Neural progenitor cell (in vitro differentiated cells): ENCODE results near the gene MINDY4. TPM values are rescaled to one million over a fixed set of nuclear protein-coding genes. Genes with fewer than 3 reads are reported as not detected.

ENCODE experiments used
- DNase-seq: peaks from one replicate; pipeline ENCODE4 v3.0.0-alpha.2; 2016; ENCODE audit warnings: low spot score
- H2AFZ ChIP-seq: fragments of 200-600 bp; sonication (generic); replicated peaks from 2 replicates; pipeline ENCODE4 v1.6.1; 2016; ENCODE audit warnings: antibody characterized with exemption
- H3F3A ChIP-seq: fragments of 200-600 bp; sonication (generic); 2 replicates; pipeline ENCODE4 v1.6.1; 2016; ENCODE audit warnings: antibody characterized with exemption, low read depth
- H3K27ac ChIP-seq: fragments of 200-600 bp; sonication (generic); 2 replicates; pipeline ENCODE4 v1.5.1; 2016; ENCODE audit warnings: mild to moderate bottlenecking
- H3K27me3 ChIP-seq: fragments of 200-600 bp; sonication (generic); 2 replicates; pipeline ENCODE4 v1.6.1; 2016; ENCODE audit warnings: mild to moderate bottlenecking, moderate library complexity
- H3K36me3 ChIP-seq: fragments of 200-600 bp; sonication (generic); 2 replicates; pipeline ENCODE4 v1.5.1; 2016
- H3K4me1 ChIP-seq: fragments of 200-600 bp; sonication (generic); 2 replicates; pipeline ENCODE4 v1.6.1; 2016; ENCODE audit warnings: mixed run types
- H3K4me2 ChIP-seq: fragments of 200-600 bp; sonication (generic); 2 replicates; pipeline ENCODE4 v1.6.1; 2016
- H3K4me3 ChIP-seq: fragments of 200-600 bp; sonication (generic); 2 replicates; pipeline ENCODE4 v1.5.1; 2016
- H3K79me2 ChIP-seq: fragments of 200-600 bp; sonication (generic); 2 replicates; pipeline ENCODE4 v1.6.1; 2016; ENCODE audit warnings: low read depth
- H3K9ac ChIP-seq: fragments of 200-600 bp; sonication (generic); 2 replicates; pipeline ENCODE4 v1.6.1; 2016
- H3K9me3 ChIP-seq: fragments of 200-600 bp; sonication (generic); 2 replicates; pipeline ENCODE4 v1.5.1; 2016; ENCODE audit warnings: low read depth
- H4K20me1 ChIP-seq: fragments of 200-600 bp; sonication (generic); 2 replicates; pipeline ENCODE4 v1.6.1; 2016; ENCODE audit warnings: low read depth
- H3K27ac Mint-ChIP-seq: 3 replicates; pipeline ENCODE4 v1.8.0; 2021; ENCODE audit warnings: mixed read lengths
- H3K27me3 Mint-ChIP-seq: 2 replicates; pipeline ENCODE4 v1.8.0; 2022; ENCODE audit warnings: low read depth, mild to moderate bottlenecking, inconsistent platforms, moderate library complexity, mixed read lengths; ENCODE audit not compliant: insufficient read depth
- H3K36me3 Mint-ChIP-seq: 3 replicates; pipeline ENCODE4 v1.8.0; 2021; ENCODE audit warnings: mixed read lengths
- H3K4me1 Mint-ChIP-seq: 3 replicates; pipeline ENCODE4 v1.8.0; 2021; ENCODE audit warnings: mixed read lengths
- H3K4me3 Mint-ChIP-seq: 3 replicates; pipeline ENCODE4 v1.8.0; 2021; ENCODE audit warnings: mild to moderate bottlenecking, moderate library complexity, mixed read lengths
- H3K9me3 Mint-ChIP-seq: 3 replicates; pipeline ENCODE4 v1.8.0; 2020; ENCODE audit warnings: mixed read lengths
- CTCF ChIP-seq: fragments of 200-600 bp; sonication (generic); IDR thresholded peaks from 2 replicates; pipeline ENCODE4 v1.5.1; 2017; ENCODE audit warnings: antibody characterized with exemption, mild to moderate bottlenecking
- EZH2 ChIP-seq: fragments of 200-600 bp; sonication (generic); IDR thresholded peaks from 2 replicates; pipeline ENCODE4 v1.6.1; 2017; ENCODE audit warnings: antibody characterized with exemption, mild to moderate bottlenecking, moderate library complexity
- EZH2phosphoT487 ChIP-seq: fragments of 200-600 bp; sonication (generic); IDR thresholded peaks from 2 replicates; pipeline ENCODE4 v1.6.1; 2017; ENCODE audit warnings: antibody characterized with exemption
- total RNA-seq: library from RNA; depleted of rRNA; stranded (reverse); fragments of >200 nt; gene quantifications from 2 replicates; pipeline ENCODE4 v1.2.3, GENCODE V29; 2015; ENCODE audit warnings: low replicate concordance

The MINDY4 gene
- total RNA-seq, 1 donor from 2014 or later: 5.9 TPM

- H2AFZ ChIP-seq: no peak overlapping the region
- peaks cover 6% of the 10 kb centered on the region for H3K4me1 Mint-ChIP-seq
- DNase-seq: peak; percentile 79
- no peaks in the 10 kb centered on the region for H3K9me3 Mint-ChIP-seq
- no peaks in the 10 kb centered on the region for H3K27me3 ChIP-seq
- H3K79me2 ChIP-seq: no peaks in the 10 kb centered on the region
- H3K36me3 Mint-ChIP-seq: peaks cover 3% of the 10 kb centered on the region
- TF ChIP-seq CTCF (peak; percentile 83), EZH2phosphoT487 (no peak), EZH2 (no peak)
- H3K27ac ChIP-seq: no peak overlapping the region
- H3K4me3 ChIP-seq: no peak overlapping the region
- peaks cover 3% of the 10 kb centered on the region for H3K27me3 Mint-ChIP-seq
- H3K9me3 ChIP-seq: no peaks in the 10 kb centered on the region
- no peaks in the 10 kb centered on the region for H3K36me3 ChIP-seq
- H4K20me1 ChIP-seq: no peaks in the 10 kb centered on the region
- H3F3A ChIP-seq: no peaks in the 10 kb centered on the region
- H3K9ac ChIP-seq: no peak overlapping the region
- H3K27ac Mint-ChIP-seq: no peak overlapping the region
- no peak overlapping the region for H3K4me2 ChIP-seq
- H3K4me1 ChIP-seq: no peaks in the 10 kb centered on the region
- H3K4me3 Mint-ChIP-seq: no peak overlapping the region
Measured at GRCh38 chr7:30800785-30801252, 29.6 kb downstream of the MINDY4 start.

- no peak overlapping the region for H3K4me3 Mint-ChIP-seq
- Histone ChIP-seq H3K27me3 (no peaks in the 10 kb centered on the region), H3K4me1 (no peaks in the 10 kb centered on the region), H2AFZ (no peak overlapping the region), H3K27ac (no peak overlapping the region), H3K4me3 (no peak overlapping the region), H3F3A (no peaks in the 10 kb centered on the region), H3K4me2 (no peak overlapping the region), H3K9me3 (no peaks in the 10 kb centered on the region), H3K36me3 (no peaks in the 10 kb centered on the region), H3K9ac (no peak overlapping the region), H3K79me2 (no peaks in the 10 kb centered on the region), H4K20me1 (no peaks in the 10 kb centered on the region)
- no peaks in the 10 kb centered on the region for H3K9me3 Mint-ChIP-seq
- H3K27me3 Mint-ChIP-seq: peaks cover 3% of the 10 kb centered on the region
- H3K27ac Mint-ChIP-seq: no peak overlapping the region
- H3K4me1 Mint-ChIP-seq: peaks cover 4% of the 10 kb centered on the region
- peaks cover 3% of the 10 kb centered on the region for H3K36me3 Mint-ChIP-seq
- no peak for DNase-seq
- TF ChIP-seq EZH2 (no peak), CTCF (no peak), EZH2phosphoT487 (no peak)
Measured at GRCh38 chr7:30802812-30803211, 31.6 kb downstream of the MINDY4 start.

GRCh38 chr7:30804078-30804661, 33.0 kb downstream of the MINDY4 start:
- DNase-seq: no peak
- H3K4me3 ChIP-seq: no peak overlapping the region
- peaks cover 3% of the 10 kb centered on the region for H3K27me3 Mint-ChIP-seq
- H3K9me3 Mint-ChIP-seq: no peaks in the 10 kb centered on the region
- no peak overlapping the region for H3K4me3 Mint-ChIP-seq
- H3K4me2 ChIP-seq: no peak overlapping the region
- no peaks in the 10 kb centered on the region for H3K36me3 ChIP-seq
- H3K9ac ChIP-seq: no peak overlapping the region
- no peak for TF ChIP-seq EZH2
- TF ChIP-seq CTCF: no peak
- no peak for TF ChIP-seq EZH2phosphoT487
- no peaks in the 10 kb centered on the region for H3K79me2 ChIP-seq
- H3K4me1 Mint-ChIP-seq: peaks cover 4% of the 10 kb centered on the region
- no peak overlapping the region for H3K27ac ChIP-seq
- H3K36me3 Mint-ChIP-seq: peaks cover 7% of the 10 kb centered on the region
- no peaks in the 10 kb centered on the region for H3K4me1 ChIP-seq
- H3K9me3 ChIP-seq: no peaks in the 10 kb centered on the region
- no peaks in the 10 kb centered on the region for H4K20me1 ChIP-seq
- H3K27ac Mint-ChIP-seq: no peak overlapping the region
- no peak overlapping the region for H2AFZ ChIP-seq
- no peaks in the 10 kb centered on the region for H3K27me3 ChIP-seq
- H3F3A ChIP-seq: no peaks in the 10 kb centered on the region
